GM21529 (cell line): Measurements from ENCODE around the gene UFSP1.
"Not testable (repeated sequence)": the region's sequence is repeated elsewhere in the genome, so short reads cannot be mapped to it uniquely, and the experiment has no call there.

Experiments used
- ATAC-seq: cut with Tn5 transposase; IDR thresholded peaks from one replicate; pipeline ENCODE4 v1.9.1; 2021; ENCODE audit not compliant: unreplicated experiment

Gene UFSP1

GRCh38 chr7:100888988-100889750, at the start of gene UFSP1:
TSS of gene UFSP1 (minus strand) at chr7:100889715. CDS start at chr7:100889271, 444 bp downstream.
- peak; percentile 26 for ATAC-seq

- ATAC-seq = not testable (repeated sequence)
Measured at GRCh38 chr7:100936167-100936566, 46.7 kb upstream of the UFSP1 start.

- ATAC-seq = not testable (repeated sequence)
Measured at GRCh38 chr7:100935381-100935780, 45.9 kb upstream of the UFSP1 start.

GRCh38 chr7:100933734-100934133, 44.2 kb upstream of the UFSP1 start:
- ATAC-seq = no peak

GRCh38 chr7:100929808-100930174, 40.3 kb upstream of the UFSP1 start:
- ATAC-seq = no peak

GRCh38 chr7:100923616-100924015, 34.1 kb upstream of the UFSP1 start:
- not testable (repeated sequence) for ATAC-seq

GRCh38 chr7:100921039-100921438, 31.5 kb upstream of the UFSP1 start:
- ATAC-seq = no peak

- ATAC-seq = not testable (repeated sequence)
Measured at GRCh38 chr7:100919779-100920437, 30.4 kb upstream of the UFSP1 start.

- ATAC-seq = not testable (repeated sequence)
Measured at GRCh38 chr7:100919335-100919734, 29.8 kb upstream of the UFSP1 start.

- no peak for ATAC-seq
Measured at GRCh38 chr7:100914879-100915447, 25.4 kb upstream of the UFSP1 start.

GRCh38 chr7:100914208-100914878, 24.8 kb upstream of the UFSP1 start:
- no peak for ATAC-seq

GRCh38 chr7:100911484-100911883, 22.0 kb upstream of the UFSP1 start:
- ATAC-seq = no peak

- not testable (repeated sequence) for ATAC-seq
Measured at GRCh38 chr7:100910443-100910842, 20.9 kb upstream of the UFSP1 start.

GRCh38 chr7:100908512-100908911, 19.0 kb upstream of the UFSP1 start:
- ATAC-seq = no peak

- no peak for ATAC-seq
Measured at GRCh38 chr7:100902638-100903037, 13.1 kb upstream of the UFSP1 start.

GRCh38 chr7:100901921-100902332, 12.4 kb upstream of the UFSP1 start:
- ATAC-seq = no peak

- no peak for ATAC-seq
Measured at GRCh38 chr7:100900978-100901377, 11.5 kb upstream of the UFSP1 start.

GRCh38 chr7:100899432-100899831, 9.9 kb upstream of the UFSP1 start:
- ATAC-seq = no peak

- no peak for ATAC-seq
Measured at GRCh38 chr7:100897772-100898454, 8.4 kb upstream of the UFSP1 start.

GRCh38 chr7:100896732-100897608, 7.5 kb upstream of the UFSP1 start:
- ATAC-seq = no peak
